ENCODE data around the gene AVPR2. TPM values are rescaled to one million over a fixed set of nuclear protein-coding genes. Genes with fewer than 3 reads are reported as not detected.

The AVPR2 gene
- polyA plus RNA-seq, 2 of the 4 experiments (the other 2 are of a cell fraction) = not detected

- H3K4me2 ChIP-seq = no peak overlapping the region
- no peak overlapping the region for H3K27ac ChIP-seq
- H3K4me3 ChIP-seq = no peak overlapping the region
- CTCF ChIA-PET = interaction anchor here (1.0 to 2.0 kb wide), 2 partner anchors 37 to 304 kb away, joined by 3 to 4 read pairs; no protein-coding TSS in a partner anchor
- DNase-seq (ENCODE audit: low read depth in 1 of 2, low spot score in 1 of 2) = no peak
- FAIRE-seq = no peak
- POLR2A ChIA-PET = no interaction called here
- H3K9me3 ChIP-seq = no peaks in the 10 kb centered on the region
- H3K4me1 ChIP-seq = no peaks in the 10 kb centered on the region
- 75% methylated on average over 15 of the region's 17 CpGs for WGBS (ENCODE audit: missing lambda C conversion rate)
- TF ChIP-seq FOSL2 (IDR thresholded peaks at IDR 0.05) (no peak), FOSL2 (CRISPR knock-in tag; IDR thresholded peaks at IDR 0.05) (no peak), JUNB (IDR thresholded peaks at IDR 0.05) (no peak), E2F6 (IDR thresholded peaks at IDR 0.05; ENCODE audit: borderline replicate concordance, low read depth) (no peak)
- ATAC-seq = no peak
Measured at GRCh38 chrX:153913701-153914100, 9.2 kb downstream of the AVPR2 start.

- FAIRE-seq (no peak), ATAC-seq (no peak), DNase-seq (ENCODE audit: low read depth in 1 of 2, low spot score in 1 of 2) (no peak)
- POLR2A ChIA-PET = interaction anchor here (0.8 to 1.4 kb wide), 2 partner anchors 11 kb away, joined by 3 to 4 read pairs; no protein-coding TSS in a partner anchor
- TF ChIP-seq RCOR1 (IDR thresholded peaks at IDR 0.05; ENCODE audit: low read depth, low read length) (no peak), FOXS1 (CRISPR knock-in tag; IDR thresholded peaks at IDR 0.05) (no peak), USF2 (IDR thresholded peaks at IDR 0.05) (no peak), HMGXB4 (CRISPR knock-in tag; IDR thresholded peaks at IDR 0.05; ENCODE audit: borderline replicate concordance) (no peak), SREBF2 (IDR thresholded peaks at IDR 0.05) (no peak), POLR2AphosphoS2 (conservative IDR thresholded peaks at IDR 0.05; ENCODE audit: low read length) (no peak), CTCF (IDR thresholded peaks at IDR 0.05) (no peak), TP53 (CRISPR knock-in tag; IDR thresholded peaks at IDR 0.05) (no peak), ATOH8 (CRISPR knock-in tag; IDR thresholded peaks at IDR 0.05; ENCODE audit: low read depth) (no peak), KDM5A (IDR thresholded peaks at IDR 0.05) (no peak), CEBPB (IDR thresholded peaks at IDR 0.05) (no peak)
- no peak overlapping the region for H3K4me3 ChIP-seq
- no peaks in the 10 kb centered on the region for H3K4me1 ChIP-seq
- H3K9me3 ChIP-seq = no peaks in the 10 kb centered on the region
- no peak overlapping the region for H3K27ac ChIP-seq
- CTCF ChIA-PET = interaction anchor here (0.6 to 25.1 kb wide), 4 partner anchors 9 to 159 kb away, joined by 3 to 363 read pairs (median 3); partner anchors contain the start of gene RENBP
- no peak overlapping the region for H3K4me2 ChIP-seq
- 63% methylated on average over 6 of the region's 6 CpGs for WGBS (ENCODE audit: missing lambda C conversion rate)
Measured at GRCh38 chrX:153917869-153918268, 13.4 kb downstream of the AVPR2 start.

GRCh38 chrX:153919281-153919680, 14.8 kb downstream of the AVPR2 start:
- FAIRE-seq = no peak
- WGBS (ENCODE audit: missing lambda C conversion rate) = 62% methylated on average over 9 of the region's 13 CpGs
- H3K4me3 ChIP-seq = no peak overlapping the region

More at GRCh38 chrX:153919281-153919680, 14.8 kb downstream of the AVPR2 start:
- Histone ChIP-seq H3K4me2 (no peak overlapping the region), H3K9me3 (no peaks in the 10 kb centered on the region), H3K27ac (no peak overlapping the region), H3K4me1 (no peaks in the 10 kb centered on the region)
- ATAC-seq (no peak), DNase-seq (ENCODE audit: low read depth in 1 of 2, low spot score in 1 of 2) (no peak)
- ChIA-PET CTCF (interaction anchor here (1.1 to 25.1 kb wide), 2 partner anchors 26 to 100 kb away, joined by 3 to 363 read pairs; partner anchors contain the start of gene RENBP), POLR2A (interaction anchor here (1.4 kb wide), 1 partner anchor 9 kb away, joined by 4 read pairs; no protein-coding TSS in a partner anchor)
- TF ChIP-seq MAX (IDR thresholded peaks at IDR 0.05) = no peak
- no peak for TF ChIP-seq MAZ (IDR thresholded peaks at IDR 0.05; ENCODE audit: borderline replicate concordance, low read depth, low read length)
- TF ChIP-seq CEBPB (IDR thresholded peaks at IDR 0.05) = no peak
